Amniotic epithelial cell (primary cell): ENCODE measurements around the gene CORO7.

ENCODE experiments used
- DNase-seq: peaks from one replicate; pipeline ENCODE4 v3.0.0-alpha.2; 2010; ENCODE audit warnings: low read depth

CORO7 gene

DNA sequence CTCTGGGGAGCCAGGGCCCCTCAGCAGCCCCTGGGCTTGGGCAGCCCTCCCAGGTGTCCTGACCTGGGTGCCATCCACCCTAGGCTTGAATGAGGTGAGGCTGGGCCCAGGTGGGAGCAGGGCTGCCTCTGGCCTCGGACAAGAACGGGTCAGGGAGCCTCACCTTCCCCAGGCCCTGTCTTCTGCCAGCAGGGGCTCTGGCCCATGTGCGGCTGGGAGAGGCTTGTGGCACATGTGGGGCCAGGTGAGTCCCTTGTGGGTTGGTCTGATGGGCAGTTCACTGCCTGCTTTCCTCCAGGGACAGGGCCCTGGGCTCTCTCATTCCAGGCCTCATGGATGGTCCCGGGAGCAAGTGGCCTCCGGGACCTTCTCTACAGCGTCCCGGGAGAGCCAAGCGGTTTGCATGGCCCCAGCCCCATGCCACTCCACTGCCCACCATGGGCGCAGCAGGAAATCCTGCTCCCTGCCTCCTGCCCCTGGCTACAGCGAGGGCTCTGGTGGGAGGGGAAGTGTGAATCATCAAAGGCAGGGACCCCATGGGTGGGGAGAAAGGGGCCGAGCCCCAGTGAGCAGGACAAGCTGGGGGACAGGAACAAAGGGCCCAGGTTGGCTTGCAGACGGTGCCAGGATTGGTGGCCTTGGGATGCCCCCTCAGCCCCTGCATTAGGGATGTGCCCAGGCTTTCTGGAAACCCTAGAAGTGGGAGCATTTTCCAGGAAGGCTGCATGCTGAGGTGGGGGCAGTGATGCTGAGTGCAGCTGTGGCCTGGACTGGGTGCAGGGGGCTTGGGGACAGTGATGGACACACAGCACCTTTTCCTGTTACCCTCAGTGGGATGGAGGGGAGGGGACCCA lies 32.6 kb downstream of the CORO7 start:
- no peak for DNase-seq

DNA sequence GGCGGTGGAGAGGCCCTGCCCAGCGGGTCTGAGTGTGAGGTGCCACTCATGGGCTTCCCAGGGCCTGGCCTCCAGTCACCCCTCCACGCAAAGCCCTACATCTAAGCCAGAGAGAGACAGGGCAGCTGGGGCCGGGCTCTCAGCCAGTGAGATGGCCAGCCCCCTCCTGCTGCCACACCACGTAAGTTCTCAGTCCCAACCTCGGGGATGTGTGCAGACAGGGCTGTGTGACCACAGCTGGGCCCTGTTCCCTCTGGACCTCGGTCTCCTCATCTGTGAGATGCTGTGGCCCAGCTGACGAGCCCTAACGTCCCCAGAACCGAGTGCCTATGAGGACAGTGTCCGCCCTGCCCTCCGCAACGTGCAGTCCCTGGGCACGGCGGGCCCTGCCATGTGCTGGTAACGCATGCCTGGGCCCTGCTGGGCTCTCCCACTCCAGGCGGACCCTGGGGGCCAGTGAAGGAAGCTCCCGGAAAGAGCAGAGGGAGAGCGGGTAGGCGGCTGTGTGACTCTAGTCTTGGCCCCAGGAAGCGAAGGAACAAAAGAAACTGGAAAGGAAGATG lies 33.5 kb downstream of the CORO7 start:
- no peak for DNase-seq

DNA sequence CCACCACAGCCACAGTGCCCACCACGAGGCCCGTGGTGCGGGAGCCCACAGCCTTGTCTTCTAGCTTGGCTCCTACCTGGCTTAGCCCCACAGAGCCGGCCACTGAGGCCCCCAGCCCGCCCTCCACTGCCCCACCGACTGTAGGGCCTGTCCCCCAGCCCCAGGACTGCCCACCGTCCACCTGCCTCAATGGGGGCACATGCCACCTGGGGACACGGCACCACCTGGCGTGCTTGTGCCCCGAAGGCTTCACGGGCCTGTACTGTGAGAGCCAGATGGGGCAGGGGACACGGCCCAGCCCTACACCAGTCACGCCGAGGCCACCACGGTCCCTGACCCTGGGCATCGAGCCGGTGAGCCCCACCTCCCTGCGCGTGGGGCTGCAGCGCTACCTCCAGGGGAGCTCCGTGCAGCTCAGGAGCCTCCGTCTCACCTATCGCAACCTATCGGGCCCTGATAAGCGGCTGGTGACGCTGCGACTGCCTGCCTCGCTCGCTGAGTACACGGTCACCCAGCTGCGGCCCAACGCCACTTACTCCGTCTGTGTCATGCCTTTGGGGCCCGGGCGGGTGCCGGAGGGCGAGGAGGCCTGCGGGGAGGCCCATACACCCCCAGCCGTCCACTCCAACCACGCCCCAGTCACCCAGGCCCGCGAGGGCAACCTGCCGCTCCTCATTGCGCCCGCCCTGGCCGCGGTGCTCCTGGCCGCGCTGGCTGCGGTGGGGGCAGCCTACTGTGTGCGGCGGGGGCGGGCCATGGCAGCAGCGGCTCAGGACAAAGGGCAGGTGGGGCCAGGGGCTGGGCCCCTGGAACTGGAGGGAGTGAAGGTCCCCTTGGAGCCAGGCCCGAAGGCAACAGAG lies 34.2 kb downstream of the CORO7 start:
- DNase-seq, result no peak

DNA sequence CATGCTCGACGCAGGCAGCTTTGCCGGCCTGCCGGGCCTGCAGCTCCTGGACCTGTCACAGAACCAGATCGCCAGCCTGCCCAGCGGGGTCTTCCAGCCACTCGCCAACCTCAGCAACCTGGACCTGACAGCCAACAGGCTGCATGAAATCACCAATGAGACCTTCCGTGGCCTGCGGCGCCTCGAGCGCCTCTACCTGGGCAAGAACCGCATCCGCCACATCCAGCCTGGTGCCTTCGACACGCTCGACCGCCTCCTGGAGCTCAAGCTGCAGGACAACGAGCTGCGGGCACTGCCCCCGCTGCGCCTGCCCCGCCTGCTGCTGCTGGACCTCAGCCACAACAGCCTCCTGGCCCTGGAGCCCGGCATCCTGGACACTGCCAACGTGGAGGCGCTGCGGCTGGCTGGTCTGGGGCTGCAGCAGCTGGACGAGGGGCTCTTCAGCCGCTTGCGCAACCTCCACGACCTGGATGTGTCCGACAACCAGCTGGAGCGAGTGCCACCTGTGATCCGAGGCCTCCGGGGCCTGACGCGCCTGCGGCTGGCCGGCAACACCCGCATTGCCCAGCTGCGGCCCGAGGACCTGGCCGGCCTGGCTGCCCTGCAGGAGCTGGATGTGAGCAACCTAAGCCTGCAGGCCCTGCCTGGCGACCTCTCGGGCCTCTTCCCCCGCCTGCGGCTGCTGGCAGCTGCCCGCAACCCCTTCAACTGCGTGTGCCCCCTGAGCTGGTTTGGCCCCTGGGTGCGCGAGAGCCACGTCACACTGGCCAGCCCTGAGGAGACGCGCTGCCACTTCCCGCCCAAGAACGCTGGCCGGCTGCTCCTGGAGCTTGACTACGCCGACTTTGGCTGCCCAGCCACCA lies 35.1 kb downstream of the CORO7 start:
- no peak for DNase-seq

DNA sequence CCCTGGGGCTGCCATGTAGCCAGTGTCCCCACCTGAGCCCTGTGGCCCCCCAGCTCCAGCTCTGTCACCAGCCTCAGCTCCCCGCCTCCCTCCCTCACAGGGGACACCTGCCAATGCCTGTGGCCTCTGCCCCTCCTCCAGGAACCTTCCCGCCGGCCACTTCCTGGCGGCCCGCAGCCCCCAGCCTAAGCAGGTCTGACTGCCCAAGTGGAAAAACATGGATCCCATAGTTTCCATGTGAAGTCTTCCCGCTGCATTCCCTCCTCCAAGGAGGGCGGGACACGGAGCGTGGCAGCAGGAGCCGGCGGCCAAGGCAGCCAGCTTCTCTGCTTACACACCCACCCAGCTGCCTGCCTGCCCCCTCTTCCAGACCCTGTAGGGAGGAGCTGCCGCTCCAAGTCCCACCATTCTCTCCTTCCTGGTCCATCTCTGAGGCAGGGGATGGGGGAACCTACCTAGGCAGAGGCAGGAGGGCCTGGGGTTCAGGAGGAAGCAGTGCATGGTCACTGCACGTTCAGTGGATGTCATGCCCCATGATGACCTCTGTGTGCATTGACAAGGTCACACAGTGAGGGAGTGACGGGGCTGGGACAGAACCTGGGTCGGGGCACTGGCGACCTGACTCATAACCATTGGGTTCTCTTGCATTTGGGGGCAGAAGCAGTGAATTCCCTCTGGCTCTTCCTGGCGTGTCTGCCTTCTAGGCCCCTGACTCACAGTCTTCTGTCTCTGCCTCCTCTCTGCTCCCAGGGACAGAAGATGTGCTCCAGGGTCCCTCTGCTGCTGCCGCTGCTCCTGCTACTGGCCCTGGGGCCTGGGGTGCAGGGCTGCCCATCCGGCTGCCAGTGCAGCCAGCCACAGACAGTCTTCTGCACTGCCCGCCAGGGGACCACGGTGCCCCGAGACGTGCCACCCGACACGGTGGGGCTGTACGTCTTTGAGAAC lies 36.0 kb downstream of the CORO7 start:
- DNase-seq, result no peak

DNA sequence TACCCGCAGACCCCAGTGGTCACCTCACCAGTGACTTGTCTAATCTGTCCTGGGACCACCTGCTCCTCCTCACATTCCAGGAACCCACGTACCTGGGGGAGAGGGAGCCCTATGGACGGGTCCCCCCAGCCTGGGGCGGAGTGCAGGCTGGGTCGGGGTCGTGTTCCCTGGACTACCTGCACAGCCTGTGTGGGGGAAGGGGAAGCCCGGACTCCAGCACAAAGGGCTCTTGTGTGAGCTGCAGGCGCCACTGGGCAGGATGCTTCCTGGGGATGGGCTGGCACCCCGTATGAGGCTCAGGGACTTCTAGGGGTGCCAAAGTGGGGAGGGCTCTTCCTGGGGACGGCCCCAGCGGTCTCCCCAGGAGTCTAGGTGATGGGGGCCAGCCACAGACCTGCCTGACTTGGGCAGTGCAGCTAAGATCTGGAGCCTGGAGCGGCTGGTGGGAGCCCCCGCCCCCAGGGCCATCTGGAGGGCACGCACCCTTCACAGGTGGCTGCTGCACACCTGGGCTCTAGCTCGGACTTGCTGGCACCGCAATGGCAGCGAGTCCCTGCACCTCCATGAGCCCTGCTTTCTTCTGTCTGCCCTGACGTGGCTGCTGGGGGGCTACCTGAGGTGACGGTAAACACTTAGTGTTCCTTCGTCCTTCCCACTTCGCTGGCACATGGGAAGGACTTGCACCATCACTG lies 37.3 kb downstream of the CORO7 start:
- no peak for DNase-seq

DNA sequence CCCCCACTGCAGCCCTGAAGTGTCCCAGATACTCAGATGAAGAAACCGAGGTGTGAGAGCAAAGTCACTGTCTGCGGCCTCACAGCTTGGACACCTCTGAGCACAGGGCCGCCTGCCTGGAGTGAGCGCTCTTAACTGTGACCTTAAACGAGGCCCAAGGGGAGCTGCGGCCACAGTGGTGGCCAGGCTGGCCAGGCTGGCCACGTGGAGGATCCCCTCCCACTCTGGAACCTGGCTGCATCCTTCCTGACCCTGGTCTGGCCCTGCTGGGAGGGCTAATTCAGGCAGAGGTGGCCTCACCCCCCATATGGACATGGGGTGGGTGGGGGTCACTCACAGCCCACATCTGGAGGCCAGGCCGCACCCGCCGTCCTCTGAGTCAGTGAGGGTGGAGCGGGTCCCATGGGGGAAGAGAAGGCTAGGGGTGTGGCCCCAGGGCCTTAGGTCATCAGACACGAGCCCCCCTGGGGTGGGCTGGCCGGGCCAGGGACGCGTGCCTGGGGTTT lies 38.2 kb downstream of the CORO7 start:
- no peak for DNase-seq

DNA sequence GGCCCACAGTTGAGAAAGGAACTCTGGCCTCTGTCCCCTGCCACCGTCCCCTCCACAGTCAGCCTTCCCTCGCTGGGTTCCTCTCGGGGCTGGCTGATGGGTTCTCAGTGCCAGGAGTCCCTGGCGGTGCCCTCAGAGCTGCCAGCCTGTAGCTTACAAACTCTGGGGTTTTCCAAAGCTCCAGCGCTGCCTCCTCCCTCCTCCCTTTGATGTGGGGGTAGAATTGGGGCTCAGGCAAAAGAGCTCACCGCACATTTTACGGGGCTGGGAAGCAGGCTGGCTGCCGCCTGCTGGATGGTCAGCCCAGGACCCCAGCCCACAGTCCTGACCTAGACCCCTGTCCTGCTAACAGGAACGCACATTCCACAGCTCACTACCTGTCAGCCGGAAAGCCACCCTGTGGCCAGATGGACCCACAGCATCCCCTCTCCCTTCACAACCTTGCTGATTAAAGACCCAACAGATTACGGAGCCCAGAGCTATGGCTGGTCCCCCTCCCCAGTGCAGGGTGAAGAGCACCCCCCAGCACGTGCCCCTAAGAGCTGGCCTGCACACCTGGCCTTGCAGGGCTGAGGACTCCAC lies 38.7 kb downstream of the CORO7 start:
- no peak for DNase-seq

DNA sequence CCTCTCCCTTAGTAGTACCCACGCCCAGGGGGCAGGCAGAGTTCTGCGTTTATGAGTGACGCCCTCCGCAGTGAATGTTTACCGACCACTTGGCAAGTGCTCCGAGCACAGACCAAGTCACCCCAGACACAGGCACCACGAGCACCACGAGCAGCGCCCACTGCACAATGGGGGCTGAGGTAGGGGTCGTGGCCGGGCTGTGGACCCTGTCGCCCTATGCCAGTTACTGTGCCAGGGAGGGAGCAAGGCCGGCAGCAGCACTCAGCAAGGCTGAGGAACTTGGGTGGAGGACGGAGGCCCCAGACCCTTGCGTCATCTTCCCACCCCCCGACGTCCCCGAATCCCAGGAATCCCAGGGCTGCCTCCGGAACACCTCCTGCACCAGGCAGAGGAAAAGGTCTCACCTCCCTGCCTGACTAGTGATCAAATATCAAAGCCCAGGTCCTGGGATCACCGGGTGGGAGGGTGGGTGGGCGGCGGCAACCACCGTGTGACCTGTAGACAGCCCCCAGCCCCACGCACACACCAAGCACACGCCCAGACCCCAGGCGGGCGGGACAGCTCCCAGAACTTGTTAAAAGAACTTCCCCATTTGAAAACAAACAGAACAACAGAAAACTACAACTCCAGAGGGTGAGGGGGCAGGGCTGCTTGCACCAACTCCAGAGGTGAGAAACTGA lies 39.4 kb downstream of the CORO7 start:
- no peak for DNase-seq

DNA sequence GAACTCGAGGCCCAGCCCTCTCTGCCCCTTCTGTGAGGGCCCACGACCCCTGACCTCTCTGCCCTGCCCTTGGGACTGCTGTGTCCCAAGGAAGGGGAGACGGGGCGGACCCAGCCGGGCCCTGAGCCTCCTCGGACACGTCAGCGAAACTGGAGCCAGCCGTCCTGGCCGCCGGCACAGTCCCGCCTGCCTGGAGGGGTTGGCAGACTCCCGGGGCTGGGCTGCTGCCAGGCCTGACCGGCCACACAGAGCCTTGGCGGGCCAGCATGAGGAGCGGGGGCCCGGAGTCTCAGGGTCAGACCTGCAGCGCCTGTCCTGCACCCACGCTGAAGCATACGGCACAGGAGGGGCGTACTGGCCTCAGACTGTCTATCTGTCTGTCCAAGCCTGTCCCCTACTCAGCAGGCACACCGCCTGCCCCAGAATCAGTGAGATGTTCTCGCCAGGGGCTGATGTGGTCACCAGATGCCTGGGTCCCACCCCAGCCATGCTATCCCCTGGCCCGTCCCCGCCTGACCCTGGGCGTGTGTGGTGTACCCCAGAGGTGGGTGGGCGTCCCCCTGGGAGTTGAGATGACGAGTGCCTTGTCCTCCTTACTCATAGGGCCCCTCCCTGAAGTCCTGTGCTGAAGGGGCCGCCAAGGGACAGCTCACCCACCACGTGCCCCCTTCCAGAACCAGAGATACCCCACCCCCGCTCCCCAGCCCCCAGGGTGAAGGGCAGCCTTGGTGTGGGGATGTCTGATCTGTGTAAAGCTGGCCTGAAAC lies 40.1 kb downstream of the CORO7 start:
- DNase-seq, result peak; percentile 72

DNA sequence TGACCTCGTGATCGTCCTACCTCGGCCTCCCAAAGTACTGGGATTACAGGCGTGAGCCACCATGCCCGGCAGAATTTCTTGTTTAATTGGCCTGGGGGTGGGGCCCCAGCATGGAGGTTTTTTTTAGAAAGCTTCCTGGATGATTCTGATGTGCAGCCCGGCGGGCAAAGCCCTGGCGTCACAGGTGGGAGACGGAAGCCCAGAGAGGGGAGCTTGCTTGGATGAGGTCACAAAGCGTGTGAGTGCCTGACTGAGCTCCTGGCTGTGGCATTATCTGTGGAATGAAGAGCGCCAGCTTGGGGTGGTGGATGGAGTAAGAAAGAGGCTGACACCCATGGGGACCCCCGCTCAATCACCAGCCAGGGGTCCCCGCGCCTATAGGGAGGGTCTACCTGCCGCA lies 40.7 kb downstream of the CORO7 start:
- peak; percentile 64 for DNase-seq

DNA sequence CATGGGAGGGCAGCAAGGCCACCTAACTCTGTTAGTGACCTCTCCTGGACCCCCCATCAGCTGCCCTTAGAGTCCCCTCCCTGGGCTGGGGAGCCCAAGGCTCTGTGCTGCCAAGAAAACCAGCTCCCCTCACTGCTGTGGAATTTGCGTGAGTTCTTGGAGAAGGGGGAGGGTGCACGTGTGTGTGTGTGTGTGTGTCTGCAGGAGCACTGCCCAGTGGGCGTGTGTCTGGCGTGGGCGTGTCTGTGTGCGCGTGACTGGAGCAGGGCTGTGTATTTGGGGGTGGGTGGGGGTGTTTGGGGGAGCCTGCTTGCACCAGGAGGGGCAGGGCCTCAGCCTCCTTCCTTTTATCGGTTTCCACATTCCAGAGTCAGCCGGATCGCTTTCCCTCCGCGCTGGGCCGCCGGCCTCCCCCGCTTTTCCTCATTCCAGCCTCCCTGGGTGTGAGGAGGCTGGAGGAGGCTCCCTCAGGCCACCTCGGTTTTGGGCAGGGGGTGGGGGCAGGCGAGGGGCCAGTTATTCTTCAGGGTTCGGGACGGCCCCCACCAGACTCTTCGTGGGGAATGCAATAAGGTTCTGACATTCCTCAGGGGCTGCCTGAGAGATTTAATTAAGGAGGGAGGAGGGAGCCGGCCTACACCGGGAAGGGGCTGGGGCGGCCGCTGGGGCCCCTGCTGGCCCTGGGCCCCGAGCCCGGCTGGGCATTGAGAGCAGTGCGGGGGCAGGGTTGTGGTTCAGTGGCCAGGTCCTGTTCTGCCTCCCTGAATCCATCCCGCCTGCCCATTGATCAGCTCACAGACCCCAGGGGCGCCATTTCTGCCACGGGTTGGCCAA lies 42.3 kb downstream of the CORO7 start:
- DNase-seq, result peak; percentile 98

DNA sequence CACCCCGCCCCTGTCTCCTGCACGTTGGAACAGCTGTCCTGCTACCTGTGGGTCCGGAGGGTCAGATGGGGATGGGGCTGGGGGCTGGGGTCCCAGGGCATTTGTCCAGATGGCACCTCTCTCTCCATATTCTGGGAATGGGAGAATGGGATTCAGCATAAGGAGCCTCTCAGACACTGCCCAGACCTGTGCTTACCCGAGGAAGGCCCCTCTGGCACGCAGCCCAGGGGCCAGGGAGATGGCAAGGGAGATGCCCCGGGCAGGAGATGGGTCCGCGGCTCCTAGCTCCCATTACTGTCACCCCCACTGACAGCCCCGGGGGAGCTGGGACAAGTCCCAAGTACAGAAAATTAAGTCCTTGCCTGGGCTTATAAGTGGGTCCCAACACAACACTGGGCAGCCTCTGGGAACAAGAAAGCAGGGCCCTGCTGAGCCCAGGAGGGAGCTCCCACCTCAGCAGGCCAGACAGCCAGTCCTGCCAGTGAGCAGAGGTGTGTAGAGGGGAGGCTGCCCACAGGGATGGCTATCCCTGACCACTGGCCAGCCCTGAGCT lies 43.0 kb downstream of the CORO7 start:
- DNase-seq, result peak; percentile 35

DNA sequence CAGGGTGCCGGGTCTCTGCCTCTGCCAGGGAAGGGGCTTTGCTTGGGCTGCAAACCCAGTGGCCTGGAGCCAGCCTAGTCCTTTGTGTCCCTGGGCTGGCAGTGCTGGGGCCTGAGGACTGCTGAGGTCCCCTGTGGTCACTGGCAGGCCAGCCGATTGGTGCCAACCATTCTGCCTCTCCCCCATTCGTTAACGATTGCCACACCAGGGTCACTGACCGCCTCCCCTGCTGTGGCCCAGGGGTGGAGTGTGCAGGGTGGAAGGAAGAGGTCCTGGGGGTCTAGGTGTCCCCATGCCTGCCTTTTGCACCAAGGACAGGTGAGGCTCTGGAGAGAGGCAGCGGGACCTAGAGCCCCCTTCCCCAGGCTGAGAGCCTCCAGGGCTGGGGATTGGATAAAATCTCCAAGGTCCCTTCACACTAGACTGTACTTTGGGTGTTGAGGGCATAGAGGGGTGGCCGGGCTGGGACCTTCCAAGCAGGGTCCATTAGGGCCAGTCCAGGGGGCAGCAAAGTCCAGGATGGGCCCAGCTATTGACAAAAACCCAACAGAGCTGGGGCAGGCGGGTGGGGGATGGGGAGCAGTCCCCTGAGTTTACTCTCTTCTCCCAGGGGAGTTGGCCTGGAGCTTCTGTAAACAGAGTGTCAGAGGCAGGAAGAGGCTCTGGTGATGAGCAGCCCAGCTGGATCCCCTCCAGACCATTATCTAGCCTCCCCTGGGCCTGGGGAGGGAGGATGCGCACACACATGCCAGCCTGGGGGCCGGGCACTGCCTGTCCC lies 43.6 kb downstream of the CORO7 start:
- DNase-seq, result peak; percentile 79

DNA sequence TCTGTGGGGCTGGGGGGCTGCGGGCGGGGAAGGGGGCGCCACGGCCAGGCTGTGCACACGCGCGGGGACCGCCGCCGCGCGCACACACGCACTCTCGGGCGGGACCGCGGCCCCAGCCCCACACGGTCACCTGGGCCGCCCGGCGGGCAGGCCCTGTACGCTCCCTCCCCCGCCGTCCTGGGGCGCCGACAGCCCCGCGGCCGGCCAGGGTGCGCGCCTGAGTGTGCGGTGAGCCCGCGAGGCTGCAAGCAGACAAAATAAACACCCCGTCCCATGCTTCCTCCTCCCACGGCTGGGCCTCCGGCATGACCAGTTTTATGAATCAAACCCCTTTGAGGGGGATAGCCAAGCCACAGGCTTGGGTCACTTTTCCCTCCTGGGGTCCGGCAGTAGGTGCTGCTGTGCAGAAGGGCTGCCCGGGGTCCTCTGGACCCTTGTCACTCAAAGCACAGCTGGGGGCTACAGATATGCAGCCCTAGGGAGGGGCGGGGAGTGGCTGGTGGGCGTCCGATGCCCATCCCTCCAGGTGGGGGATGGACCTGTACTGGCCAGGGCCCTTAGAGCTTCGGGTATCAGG lies 44.3 kb downstream of the CORO7 start:
- DNase-seq, result no peak
